MG63 (cell line): Measurements from ENCODE around the gene FBLIM1. TPM values are rescaled to one million over a fixed set of nuclear protein-coding genes. Genes with fewer than 3 reads are reported as not detected.

Experiments used
- total RNA-seq: library from RNA; depleted of rRNA; stranded (reverse); fragments of >200 nt; shearing (Covaris generic); gene quantifications from 2 replicates; pipeline ENCODE4 v1.2.3, GENCODE V29; 2014; ENCODE audit warnings: low replicate concordance; rRNA removed

Gene FBLIM1
- total RNA-seq, 1 experiment from 2014 or later: 23.1 TPM

Other genes starting within 250 kb of the FBLIM1 start
- gene CASP9, start 234.6 kb upstream of the FBLIM1 start, total RNA-seq: 5.3 and 8.8 TPM in 2 replicates
- 3.5 and 3.6 TPM in 2 replicates for gene DNAJC16, start 231.9 kb upstream of the FBLIM1 start, total RNA-seq
- 0.84 and 1.1 TPM in 2 replicates for gene AGMAT, start 173.7 kb upstream of the FBLIM1 start, total RNA-seq
- 1.8 and 7.6 TPM in 2 replicates for gene DDI2, start 141.3 kb upstream of the FBLIM1 start, total RNA-seq
- 22.8 and 32.6 TPM in 2 replicates for gene PLEKHM2, start 74.5 kb upstream of the FBLIM1 start, total RNA-seq
- gene SLC25A34, start 22.5 kb upstream of the FBLIM1 start, total RNA-seq: not detected in 2 replicates
- gene TMEM82, start 16.3 kb upstream of the FBLIM1 start, total RNA-seq: not detected in 2 replicates
- gene UQCRHL, start 48.9 kb downstream of the FBLIM1 start, total RNA-seq: 4.7 and 6.2 TPM in 2 replicates
- gene SPEN, start 88.9 kb downstream of the FBLIM1 start, total RNA-seq: 3.3 and 4.8 TPM in 2 replicates
- 25.7 and 29.1 TPM in 2 replicates for gene ZBTB17, start 217.3 kb downstream of the FBLIM1 start, total RNA-seq
- not detected in 2 replicates for gene SRARP, start 245.4 kb downstream of the FBLIM1 start, total RNA-seq